ENCODE results near the gene NMT2. TPM values are rescaled to one million over a fixed set of nuclear protein-coding genes. Genes with fewer than 3 reads are reported as not detected.
A peak's percentile ranks its signal among the peaks of the same experiment; 100 is the strongest.

Gene NMT2
- polyA plus RNA-seq, 1 donor: 15.5 TPM

- no peak for DNase-seq
- Histone ChIP-seq H3K36me3 (ENCODE audit: control insufficient read depth, insufficient read depth, low read length) (peaks cover 9% of the 10 kb centered on the region), H3K4me1 (ENCODE audit: control insufficient read depth, insufficient read depth, low read length) (peaks cover 14% of the 10 kb centered on the region), H3K27me3 (ENCODE audit: control insufficient read depth, insufficient read depth, low read length) (no peaks in the 10 kb centered on the region), H3K4me3 (ENCODE audit: low read length) (peak overlapping the region; percentile 78), H3K27ac (ENCODE audit: low read length) (no peak overlapping the region), H3K9me3 (ENCODE audit: control insufficient read depth, low read depth, low read length) (no peaks in the 10 kb centered on the region)
- no CpG with 5 or more reads among the region's 11 CpGs for WGBS (ENCODE audit: insufficient coverage, low lambda C conversion rate)
These were observed 71.9 kb downstream of the NMT2 start for GRCh38 chr10:15096661-15097010.

- Histone ChIP-seq H3K27me3 (ENCODE audit: control insufficient read depth, insufficient read depth, low read length) (no peaks in the 10 kb centered on the region), H3K4me1 (ENCODE audit: control insufficient read depth, insufficient read depth, low read length) (no peaks in the 10 kb centered on the region), H3K36me3 (ENCODE audit: control insufficient read depth, insufficient read depth, low read length) (no peaks in the 10 kb centered on the region), H3K27ac (ENCODE audit: low read length) (no peak overlapping the region), H3K4me3 (ENCODE audit: low read length) (no peak overlapping the region), H3K9me3 (ENCODE audit: control insufficient read depth, low read depth, low read length) (no peaks in the 10 kb centered on the region)
- WGBS (ENCODE audit: insufficient coverage, low lambda C conversion rate): no CpG with 5 or more reads among the region's 16 CpGs
- DNase-seq: no peak
These were observed 75.6 kb downstream of the NMT2 start for GRCh38 chr10:15092855-15093408.

- Histone ChIP-seq H3K27me3 (ENCODE audit: control insufficient read depth, insufficient read depth, low read length) (no peaks in the 10 kb centered on the region), H3K9me3 (ENCODE audit: control insufficient read depth, low read depth, low read length) (no peaks in the 10 kb centered on the region), H3K4me1 (ENCODE audit: control insufficient read depth, insufficient read depth, low read length) (no peaks in the 10 kb centered on the region), H3K27ac (ENCODE audit: low read length) (no peak overlapping the region), H3K36me3 (ENCODE audit: control insufficient read depth, insufficient read depth, low read length) (no peaks in the 10 kb centered on the region), H3K4me3 (ENCODE audit: low read length) (no peak overlapping the region)
- 82% methylated on average over 3 of the region's 5 CpGs for WGBS (ENCODE audit: insufficient coverage, low lambda C conversion rate)
- DNase-seq: no peak
These were observed 77.1 kb downstream of the NMT2 start for GRCh38 chr10:15091418-15091817.

GRCh38 chr10:15088428-15089261 lies 79.8 kb downstream of the NMT2 start, which contains the start of gene ACBD7:
TSS of gene ACBD7 (minus strand) at chr10:15088776. CDS start at chr10:15088728, 48 bp downstream.
- Histone ChIP-seq H3K4me1 (ENCODE audit: control insufficient read depth, insufficient read depth, low read length) (no peaks in the 10 kb centered on the region), H3K4me3 (ENCODE audit: low read length) (peak within 1 kb of the TSS; percentile 45), H3K9me3 (ENCODE audit: control insufficient read depth, low read depth, low read length) (no peaks in the 10 kb centered on the region), H3K27ac (ENCODE audit: low read length) (no peak within 1 kb of the TSS), H3K36me3 (ENCODE audit: control insufficient read depth, insufficient read depth, low read length) (no peaks in the 10 kb centered on the region), H3K27me3 (ENCODE audit: control insufficient read depth, insufficient read depth, low read length) (no peaks in the 10 kb centered on the region)
- peak; percentile 67 to 82 for DNase-seq
- WGBS (ENCODE audit: insufficient coverage, low lambda C conversion rate): 0% methylated on average over 1 of the region's 63 CpGs

- DNase-seq: peak; percentile 54 to 75
- 29% methylated on average over 1 of the region's 7 CpGs for WGBS (ENCODE audit: insufficient coverage, low lambda C conversion rate)
- peak overlapping the region; percentile 32 for H3K27ac ChIP-seq (ENCODE audit: low read length)
- no peaks in the 10 kb centered on the region for H3K9me3 ChIP-seq (ENCODE audit: control insufficient read depth, low read depth, low read length)
- no peaks in the 10 kb centered on the region for H3K36me3 ChIP-seq (ENCODE audit: control insufficient read depth, insufficient read depth, low read length)
- peak overlapping the region; percentile 37 for H3K4me3 ChIP-seq (ENCODE audit: low read length)
- H3K4me1 ChIP-seq (ENCODE audit: control insufficient read depth, insufficient read depth, low read length): no peaks in the 10 kb centered on the region
- no peaks in the 10 kb centered on the region for H3K27me3 ChIP-seq (ENCODE audit: control insufficient read depth, insufficient read depth, low read length)
These were observed 84.0 kb downstream of the NMT2 start for GRCh38 chr10:15084502-15084922.

- Histone ChIP-seq H3K4me3 (ENCODE audit: low read length) (peak overlapping the region; percentile 37), H3K27ac (ENCODE audit: low read length) (peak overlapping the region; percentile 32)
These were observed 84.6 kb downstream of the NMT2 start for GRCh38 chr10:15083674-15084501.

GRCh38 chr10:15075421-15075820 lies 93.1 kb downstream of the NMT2 start:
- WGBS (ENCODE audit: insufficient coverage, low lambda C conversion rate): no CpG with 5 or more reads among the region's 3 CpGs
- no peaks in the 10 kb centered on the region for H3K4me1 ChIP-seq (ENCODE audit: control insufficient read depth, insufficient read depth, low read length)
- H3K9me3 ChIP-seq (ENCODE audit: control insufficient read depth, low read depth, low read length): peaks cover 6% of the 10 kb centered on the region

More at GRCh38 chr10:15083674-15084501, 84.6 kb downstream of the NMT2 start:
- Histone ChIP-seq H3K4me1 (ENCODE audit: control insufficient read depth, insufficient read depth, low read length) (no peaks in the 10 kb centered on the region), H3K9me3 (ENCODE audit: control insufficient read depth, low read depth, low read length) (no peaks in the 10 kb centered on the region), H3K36me3 (ENCODE audit: control insufficient read depth, insufficient read depth, low read length) (no peaks in the 10 kb centered on the region), H3K27me3 (ENCODE audit: control insufficient read depth, insufficient read depth, low read length) (no peaks in the 10 kb centered on the region)
- no peak for DNase-seq
- no CpG with 5 or more reads among the region's 18 CpGs for WGBS (ENCODE audit: insufficient coverage, low lambda C conversion rate)

GRCh38 chr10:15072358-15072757 lies 96.1 kb downstream of the NMT2 start:
- peaks cover 6% of the 10 kb centered on the region for H3K9me3 ChIP-seq (ENCODE audit: control insufficient read depth, low read depth, low read length)
- no peaks in the 10 kb centered on the region for H3K36me3 ChIP-seq (ENCODE audit: control insufficient read depth, insufficient read depth, low read length)
- no CpG with 5 or more reads among the region's 5 CpGs for WGBS (ENCODE audit: insufficient coverage, low lambda C conversion rate)
- H3K27me3 ChIP-seq (ENCODE audit: control insufficient read depth, insufficient read depth, low read length): no peaks in the 10 kb centered on the region
- no peaks in the 10 kb centered on the region for H3K4me1 ChIP-seq (ENCODE audit: control insufficient read depth, insufficient read depth, low read length)
- H3K4me3 ChIP-seq (ENCODE audit: low read length): no peak overlapping the region
- no peak for DNase-seq
- H3K27ac ChIP-seq (ENCODE audit: low read length): no peak overlapping the region

More at GRCh38 chr10:15075421-15075820, 93.1 kb downstream of the NMT2 start:
- DNase-seq: no peak
- Histone ChIP-seq H3K27ac (ENCODE audit: low read length) (no peak overlapping the region), H3K27me3 (ENCODE audit: control insufficient read depth, insufficient read depth, low read length) (no peaks in the 10 kb centered on the region), H3K36me3 (ENCODE audit: control insufficient read depth, insufficient read depth, low read length) (no peaks in the 10 kb centered on the region), H3K4me3 (ENCODE audit: low read length) (no peak overlapping the region)

GRCh38 chr10:15069230-15069629 lies 99.3 kb downstream of the NMT2 start:
- H3K9me3 ChIP-seq (ENCODE audit: control insufficient read depth, low read depth, low read length): peaks cover 6% of the 10 kb centered on the region
- DNase-seq: no peak
- no CpG with 5 or more reads among the region's 4 CpGs for WGBS (ENCODE audit: insufficient coverage, low lambda C conversion rate)
- no peaks in the 10 kb centered on the region for H3K36me3 ChIP-seq (ENCODE audit: control insufficient read depth, insufficient read depth, low read length)
- no peak overlapping the region for H3K27ac ChIP-seq (ENCODE audit: low read length)
- no peak overlapping the region for H3K4me3 ChIP-seq (ENCODE audit: low read length)
- H3K27me3 ChIP-seq (ENCODE audit: control insufficient read depth, insufficient read depth, low read length): no peaks in the 10 kb centered on the region
- H3K4me1 ChIP-seq (ENCODE audit: control insufficient read depth, insufficient read depth, low read length): no peaks in the 10 kb centered on the region

- Histone ChIP-seq H3K27me3 (ENCODE audit: control insufficient read depth, insufficient read depth, low read length) (no peaks in the 10 kb centered on the region), H3K4me1 (ENCODE audit: control insufficient read depth, insufficient read depth, low read length) (no peaks in the 10 kb centered on the region), H3K27ac (ENCODE audit: low read length) (no peak overlapping the region), H3K36me3 (ENCODE audit: control insufficient read depth, insufficient read depth, low read length) (no peaks in the 10 kb centered on the region), H3K4me3 (ENCODE audit: low read length) (no peak overlapping the region), H3K9me3 (ENCODE audit: control insufficient read depth, low read depth, low read length) (peaks cover 6% of the 10 kb centered on the region)
- WGBS (ENCODE audit: insufficient coverage, low lambda C conversion rate): no CpG with 5 or more reads among the region's 3 CpGs
- DNase-seq: no peak
These were observed 99.7 kb downstream of the NMT2 start for GRCh38 chr10:15068802-15069201.
